Suprapubic skin (tissue), 4 donors: ENCODE results near the gene RPN2. TPM values are rescaled to one million over a fixed set of nuclear protein-coding genes. Genes with fewer than 3 reads are reported as not detected.

Experiments used
- DNase-seq, 2 donors: peaks; one replicate each; pipeline ENCODE4 v3.0.0-alpha.2; 2019; ENCODE audit warnings: low spot score in 2 of 2
- H3K27ac ChIP-seq: fragments of 200-600 bp; sonication (generic); one replicate; pipeline ENCODE4 v1.5.1; 2019
- H3K27me3 ChIP-seq: fragments of 200-600 bp; sonication (generic); one replicate; pipeline ENCODE4 v1.5.1; 2019
- H3K36me3 ChIP-seq: fragments of 200-600 bp; sonication (generic); one replicate; pipeline ENCODE4 v1.5.1; 2019
- H3K4me1 ChIP-seq: fragments of 200-600 bp; sonication (generic); one replicate; pipeline ENCODE4 v1.5.1; 2019
- H3K4me3 ChIP-seq: fragments of 200-600 bp; sonication (generic); one replicate; pipeline ENCODE4 v1.5.1; 2019; ENCODE audit warnings: mild to moderate bottlenecking
- H3K9me3 ChIP-seq: fragments of 200-600 bp; sonication (generic); one replicate; pipeline ENCODE4 v1.5.1; 2019
- EP300 ChIP-seq: sonication (generic); formaldehyde crosslinking; IDR thresholded peaks from one replicate; pipeline ENCODE4 v1.6.1; 2017; ENCODE audit warnings: antibody characterized with exemption
- POLR2A ChIP-seq, 2 donors: fragments of 450-650 bp; IDR thresholded peaks; one replicate each; pipeline ENCODE4 v1.6.1; 2017; ENCODE audit warnings: antibody characterized with exemption in 2 of 2, mild to moderate bottlenecking in 2 of 2, moderate library complexity in 2 of 2
- POLR2AphosphoS5 ChIP-seq, 3 donors: sonication (generic); formaldehyde crosslinking; IDR thresholded peaks; one replicate each; pipeline ENCODE4 v1.6.1; 2017; ENCODE audit warnings: antibody characterized with exemption in 3 of 3
- WGBS: methylation state at CpG from one replicate; pipeline ENCODE4 v1.1.5; 2018; 5-methylcytosine and 5-hydroxymethylcytosine counted together
- total RNA-seq, 4 donors: library from RNA; depleted of rRNA; stranded (reverse); fragments of >200 nt; gene quantifications; one replicate each; pipeline ENCODE4 v1.1.0, GENCODE V29; 2016
- TF ChIP-seq, protein P1 (sequence below), 2 donors: fragments of 200-600 bp in 1 of 2; fragments of 450-650 bp in 1 of 2; sonication (generic) in 1 of 2; IDR thresholded peaks; one replicate each; pipeline ENCODE4 v1.5.1; 2016 to 2019; ENCODE audit warnings: antibody characterized with exemption in 2 of 2, mild to moderate bottlenecking in 1 of 2, moderate library complexity in 1 of 2

RPN2 gene
- total RNA-seq, 4 donors from 2014 or later, result 71.9 to 138 (median 132) TPM

DNA sequence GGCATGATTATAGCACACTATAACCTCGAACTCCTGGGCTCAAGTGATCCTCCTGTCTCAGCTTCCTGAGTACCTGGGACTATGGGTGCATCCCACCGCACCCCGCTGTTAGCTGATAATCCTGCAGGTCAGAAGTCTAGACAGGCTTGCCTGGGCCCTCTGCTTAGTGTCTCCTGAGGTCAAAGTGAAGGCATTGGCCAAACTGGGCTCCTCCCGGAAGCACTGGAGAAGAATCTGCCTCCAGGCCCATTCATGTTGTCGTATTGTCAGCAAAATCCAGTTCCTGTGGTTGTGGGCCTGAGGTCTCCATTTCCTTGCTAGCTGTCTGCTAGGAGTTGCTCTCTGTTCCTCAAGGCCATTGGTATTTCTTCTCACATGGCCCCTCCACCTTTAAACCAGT lies 6.6 kb downstream of the RPN2 start:
- Histone ChIP-seq H3K36me3 (peaks cover 42% of the 10 kb centered on the region), H3K9me3 (no peaks in the 10 kb centered on the region), H3K27me3 (no peaks in the 10 kb centered on the region), H3K4me1 (peaks cover 17% of the 10 kb centered on the region), H3K4me3 (no peak overlapping the region), H3K27ac (no peak overlapping the region)
- WGBS, result 76% methylated on average over 4 of the region's 5 CpGs
- TF ChIP-seq POLR2A (IDR thresholded peaks at IDR 0.05) (no peak), POLR2AphosphoS5 (IDR thresholded peaks at IDR 0.05) (no peak), EP300 (no peak)
- TF ChIP-seq, protein P1, sequence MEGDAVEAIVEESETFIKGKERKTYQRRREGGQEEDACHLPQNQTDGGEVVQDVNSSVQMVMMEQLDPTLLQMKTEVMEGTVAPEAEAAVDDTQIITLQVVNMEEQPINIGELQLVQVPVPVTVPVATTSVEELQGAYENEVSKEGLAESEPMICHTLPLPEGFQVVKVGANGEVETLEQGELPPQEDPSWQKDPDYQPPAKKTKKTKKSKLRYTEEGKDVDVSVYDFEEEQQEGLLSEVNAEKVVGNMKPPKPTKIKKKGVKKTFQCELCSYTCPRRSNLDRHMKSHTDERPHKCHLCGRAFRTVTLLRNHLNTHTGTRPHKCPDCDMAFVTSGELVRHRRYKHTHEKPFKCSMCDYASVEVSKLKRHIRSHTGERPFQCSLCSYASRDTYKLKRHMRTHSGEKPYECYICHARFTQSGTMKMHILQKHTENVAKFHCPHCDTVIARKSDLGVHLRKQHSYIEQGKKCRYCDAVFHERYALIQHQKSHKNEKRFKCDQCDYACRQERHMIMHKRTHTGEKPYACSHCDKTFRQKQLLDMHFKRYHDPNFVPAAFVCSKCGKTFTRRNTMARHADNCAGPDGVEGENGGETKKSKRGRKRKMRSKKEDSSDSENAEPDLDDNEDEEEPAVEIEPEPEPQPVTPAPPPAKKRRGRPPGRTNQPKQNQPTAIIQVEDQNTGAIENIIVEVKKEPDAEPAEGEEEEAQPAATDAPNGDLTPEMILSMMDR (IDR thresholded peaks at IDR 0.05), result no peak
- DNase-seq, result no peak

DNA sequence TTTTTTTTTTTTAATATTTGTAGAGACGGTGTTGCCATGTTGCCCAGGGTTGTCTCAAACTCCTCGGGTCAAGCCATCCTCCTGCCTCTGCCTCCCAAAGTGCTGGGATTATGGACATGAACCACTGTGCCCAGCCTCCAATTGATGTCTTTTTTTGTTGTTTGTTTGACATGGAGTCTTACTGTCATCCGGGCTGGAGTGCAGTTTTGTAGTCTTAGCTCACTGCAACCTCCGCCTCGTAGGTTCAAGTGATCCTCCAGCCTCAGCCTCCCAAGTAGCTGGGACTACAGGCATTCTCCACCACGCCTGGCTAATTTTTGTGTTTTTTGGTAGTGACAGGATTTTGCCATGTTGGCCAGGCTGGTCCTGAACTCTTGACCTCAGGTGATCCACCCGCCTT lies 9.7 kb downstream of the RPN2 start:
- H3K4me1 ChIP-seq, result peaks cover 25% of the 10 kb centered on the region
- no peak overlapping the region for H3K4me3 ChIP-seq
- 95% methylated on average over 6 of the region's 7 CpGs for WGBS
- no peak overlapping the region for H3K27ac ChIP-seq
- no peaks in the 10 kb centered on the region for H3K9me3 ChIP-seq
- DNase-seq, result no peak
- TF ChIP-seq, protein P1 (IDR thresholded peaks at IDR 0.05), result no peak
- TF ChIP-seq POLR2AphosphoS5 (IDR thresholded peaks at IDR 0.05), result no peak
- TF ChIP-seq POLR2A (IDR thresholded peaks at IDR 0.05), result no peak
- no peak for TF ChIP-seq EP300
- H3K27me3 ChIP-seq, result no peaks in the 10 kb centered on the region
- H3K36me3 ChIP-seq, result peaks cover 39% of the 10 kb centered on the region

DNA sequence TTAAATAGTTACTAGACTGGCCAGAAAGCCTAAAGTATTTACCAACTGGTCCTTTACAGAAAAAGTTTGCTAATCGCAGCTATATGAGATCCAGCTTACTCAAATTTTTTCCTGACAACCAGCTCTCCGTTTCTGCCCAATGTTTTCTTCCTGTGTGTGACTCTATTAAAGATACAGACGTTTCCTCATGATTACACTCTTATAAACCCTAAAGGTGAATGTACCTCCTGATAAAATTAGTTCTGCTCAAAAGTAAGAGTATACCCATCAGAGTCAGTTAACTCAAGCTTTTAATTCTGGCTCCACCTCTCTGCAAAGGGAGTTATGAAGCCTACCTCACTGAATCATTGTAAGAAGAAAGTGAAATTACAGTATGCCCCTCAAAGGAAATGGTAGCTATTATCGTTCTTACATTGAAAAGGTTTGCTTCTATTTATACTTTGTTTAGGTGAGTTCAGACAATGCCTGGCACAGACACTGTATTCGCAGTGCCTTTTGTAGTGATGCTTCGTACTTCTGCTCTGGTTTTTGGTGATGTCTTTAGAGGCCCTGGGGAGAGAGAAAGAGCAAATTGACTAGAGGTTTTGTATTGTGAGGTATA lies 10.4 kb downstream of the RPN2 start:
- no peaks in the 10 kb centered on the region for H3K27me3 ChIP-seq
- no peak overlapping the region for H3K4me3 ChIP-seq
- WGBS, result 65% methylated on average over 6 of the region's 6 CpGs
- TF ChIP-seq POLR2A (IDR thresholded peaks at IDR 0.05) (no peak), POLR2AphosphoS5 (IDR thresholded peaks at IDR 0.05) (no peak), EP300 (no peak)
- TF ChIP-seq, protein P1 (IDR thresholded peaks at IDR 0.05), result no peak
- DNase-seq, result no peak
- H3K36me3 ChIP-seq, result peaks cover 33% of the 10 kb centered on the region
- peaks cover 27% of the 10 kb centered on the region for H3K4me1 ChIP-seq
- no peaks in the 10 kb centered on the region for H3K9me3 ChIP-seq
- no peak overlapping the region for H3K27ac ChIP-seq

DNA sequence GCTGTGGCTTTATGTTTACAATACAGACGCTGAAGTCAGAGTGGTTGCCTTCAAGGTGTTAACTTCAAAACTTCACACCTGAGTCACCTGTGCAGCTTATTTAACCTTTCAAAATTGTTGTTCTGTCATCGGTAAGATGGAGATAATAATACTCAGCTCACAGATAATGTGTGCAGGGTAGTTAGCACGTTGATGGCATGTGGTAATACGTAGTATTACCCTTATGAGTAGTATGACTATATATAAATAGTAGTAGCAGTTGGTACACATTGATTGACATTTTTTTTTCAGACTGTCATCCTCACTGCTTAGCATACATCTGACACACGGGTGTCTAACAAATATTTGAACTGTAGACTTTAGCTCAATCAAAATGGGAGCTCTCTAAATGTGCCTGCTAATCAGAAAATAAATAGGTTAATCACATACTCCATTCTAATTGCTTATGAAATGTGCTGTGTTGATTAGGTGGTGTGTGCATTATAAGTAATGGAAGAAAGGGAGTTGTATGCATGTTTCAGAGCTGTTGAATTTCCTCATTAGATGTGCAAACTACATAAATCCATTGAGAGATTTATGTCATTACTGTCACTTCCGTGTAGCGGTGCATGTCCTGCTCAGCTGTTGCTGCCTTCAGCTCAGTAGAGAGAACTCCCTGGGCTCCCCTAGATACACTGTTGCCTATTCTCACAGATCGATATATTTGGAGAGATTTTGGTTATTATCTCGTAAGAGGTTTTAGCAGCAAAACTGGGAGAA lies 11.4 kb downstream of the RPN2 start:
- Histone ChIP-seq H3K4me1 (peaks cover 37% of the 10 kb centered on the region), H3K36me3 (peaks cover 24% of the 10 kb centered on the region), H3K27me3 (no peaks in the 10 kb centered on the region), H3K4me3 (no peak overlapping the region), H3K27ac (no peak overlapping the region), H3K9me3 (no peaks in the 10 kb centered on the region)
- 74% methylated on average over 9 of the region's 9 CpGs for WGBS
- DNase-seq, result no peak
- TF ChIP-seq EP300 (no peak), POLR2A (IDR thresholded peaks at IDR 0.05) (no peak), POLR2AphosphoS5 (IDR thresholded peaks at IDR 0.05) (no peak)
- TF ChIP-seq, protein P1 (IDR thresholded peaks at IDR 0.05), result no peak

DNA sequence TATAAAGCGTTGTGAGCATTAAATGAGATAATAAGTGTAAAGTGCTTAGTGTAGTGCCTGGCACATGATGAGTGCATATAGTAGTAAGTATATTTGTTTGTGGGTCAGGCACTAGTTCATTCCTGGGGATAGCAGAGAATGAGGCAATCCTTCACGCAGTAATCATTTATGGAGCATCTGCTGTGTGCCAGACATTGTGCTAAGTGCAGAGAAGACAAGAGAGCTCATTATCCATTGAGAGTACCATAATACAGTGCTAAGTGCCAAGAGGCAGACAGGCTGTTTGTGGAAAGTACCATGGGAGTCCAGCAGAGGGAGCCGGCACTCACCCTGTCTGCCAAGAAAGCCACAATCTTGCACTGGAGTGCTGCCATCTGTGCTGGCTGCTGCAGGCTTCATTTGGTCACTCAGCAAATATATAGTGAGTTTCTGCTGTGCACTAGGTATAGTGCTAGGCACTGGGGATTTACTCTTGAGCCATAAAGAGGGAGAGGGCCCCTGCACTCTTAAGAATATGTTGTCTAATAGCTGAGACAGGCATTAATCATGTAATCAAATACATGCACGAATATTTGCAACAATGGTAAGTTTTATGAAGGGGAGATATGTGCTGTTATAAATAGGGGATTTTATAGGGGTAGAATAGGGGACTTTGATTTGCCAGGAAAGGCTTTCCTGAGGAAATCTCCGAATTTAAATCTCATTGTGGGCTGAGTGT lies 13.2 kb downstream of the RPN2 start:
- TF ChIP-seq, protein P1 (IDR thresholded peaks at IDR 0.05), result peak; percentile 85 to 91
- TF ChIP-seq POLR2AphosphoS5 (IDR thresholded peaks at IDR 0.05) (peak in 1 of 3 donors; percentile 58), POLR2A (IDR thresholded peaks at IDR 0.05) (no peak), EP300 (no peak)
- no peak overlapping the region for H3K4me3 ChIP-seq
- H3K4me1 ChIP-seq, result peaks cover 37% of the 10 kb centered on the region
- DNase-seq, result peak; percentile 88 to 93
- no peak overlapping the region for H3K27ac ChIP-seq
- H3K9me3 ChIP-seq, result no peaks in the 10 kb centered on the region
- H3K27me3 ChIP-seq, result no peaks in the 10 kb centered on the region
- 33% methylated on average over 4 of the region's 5 CpGs for WGBS
- peaks cover 14% of the 10 kb centered on the region for H3K36me3 ChIP-seq
